HG03442 (cell line): ENCODE data around the gene CLEC3B.
"Not testable (repeated sequence)": the region's sequence is repeated elsewhere in the genome, so short reads cannot be mapped to it uniquely, and the experiment has no call there.

Experiments
- ATAC-seq: cut with Tn5 transposase; IDR thresholded peaks from one replicate; pipeline ENCODE4 v1.9.1; 2021; ENCODE audit warnings: mild to moderate bottlenecking, moderate library complexity; ENCODE audit not compliant: unreplicated experiment

Gene CLEC3B, protein sequence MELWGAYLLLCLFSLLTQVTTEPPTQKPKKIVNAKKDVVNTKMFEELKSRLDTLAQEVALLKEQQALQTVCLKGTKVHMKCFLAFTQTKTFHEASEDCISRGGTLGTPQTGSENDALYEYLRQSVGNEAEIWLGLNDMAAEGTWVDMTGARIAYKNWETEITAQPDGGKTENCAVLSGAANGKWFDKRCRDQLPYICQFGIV

GRCh38 chr3:45026038-45026437, at the start of gene CLEC3B:
Gene CLEC3B, plus strand, starts transcription at chr3:45026303. Its CDS starts 60 bp downstream, at chr3:45026363.
- ATAC-seq: no peak

DNA sequence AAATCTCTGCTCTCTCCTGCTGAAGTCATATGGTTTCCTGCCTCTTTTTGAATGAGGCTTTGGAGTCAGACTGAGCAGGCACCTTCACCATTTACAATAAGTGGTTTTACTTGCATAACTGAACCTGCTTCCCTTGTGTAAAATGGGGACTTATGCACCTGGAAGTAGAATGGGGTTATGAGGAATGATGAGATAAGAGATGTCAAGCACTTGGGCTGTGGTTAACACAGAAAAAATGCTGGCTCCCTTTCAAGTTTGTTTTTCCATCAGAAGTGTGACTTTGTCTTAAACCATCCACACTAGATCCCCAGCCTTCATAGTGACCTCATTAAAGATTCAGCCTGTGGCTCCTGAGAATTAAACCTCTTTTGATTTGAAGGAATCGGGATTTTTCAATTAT, 44.9 kb upstream of the CLEC3B start:
- no peak for ATAC-seq

DNA sequence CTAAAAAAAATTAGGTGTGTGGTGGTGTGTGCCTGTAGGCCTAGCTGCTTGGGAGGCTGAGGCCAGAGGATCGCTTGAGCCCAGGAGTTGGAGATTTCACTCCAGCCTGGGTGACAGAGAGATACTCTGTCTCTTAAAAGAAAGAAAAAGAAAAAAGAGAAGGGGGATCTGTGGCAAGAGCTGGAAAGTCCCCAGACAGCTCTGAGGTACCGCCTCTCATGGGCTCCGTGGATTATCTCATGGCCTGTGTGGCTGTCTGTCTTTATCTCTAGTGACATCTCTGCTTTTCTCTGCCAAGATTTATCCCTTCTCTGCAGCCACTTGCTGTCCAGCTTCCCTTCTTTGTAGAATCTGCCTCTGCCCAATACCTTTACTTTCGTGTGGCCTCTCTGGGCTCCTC, 44.4 kb upstream of the CLEC3B start:
- ATAC-seq: no peak

GRCh38 chr3:44982817-44983216, 43.3 kb upstream of the CLEC3B start:
- no peak for ATAC-seq

- no peak for ATAC-seq
These were observed 42.6 kb upstream of the CLEC3B start for GRCh38 chr3:44983484-44983941.

DNA sequence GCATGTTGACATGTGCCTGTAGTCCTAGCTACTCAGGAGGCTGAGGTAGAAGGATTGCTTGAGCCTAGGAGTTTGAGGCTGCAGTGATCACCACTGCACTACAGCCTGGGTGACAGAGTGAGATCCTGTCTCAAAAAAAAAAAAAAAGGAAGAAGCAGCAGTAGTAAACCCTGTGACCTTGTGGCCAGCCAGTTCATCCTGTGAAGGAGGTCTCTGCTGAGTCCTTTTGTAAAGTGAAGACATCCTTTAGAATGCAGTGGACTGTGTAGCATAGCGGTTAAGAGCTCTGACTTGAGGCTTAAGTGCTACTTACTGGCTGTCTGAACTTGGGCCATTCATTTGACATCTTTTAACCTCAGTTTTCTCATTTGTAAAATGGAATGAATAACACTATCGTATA, 41.8 kb upstream of the CLEC3B start:
- ATAC-seq: no peak

- not testable (repeated sequence) for ATAC-seq
These were observed 39.8 kb upstream of the CLEC3B start for GRCh38 chr3:44986330-44986729.

DNA sequence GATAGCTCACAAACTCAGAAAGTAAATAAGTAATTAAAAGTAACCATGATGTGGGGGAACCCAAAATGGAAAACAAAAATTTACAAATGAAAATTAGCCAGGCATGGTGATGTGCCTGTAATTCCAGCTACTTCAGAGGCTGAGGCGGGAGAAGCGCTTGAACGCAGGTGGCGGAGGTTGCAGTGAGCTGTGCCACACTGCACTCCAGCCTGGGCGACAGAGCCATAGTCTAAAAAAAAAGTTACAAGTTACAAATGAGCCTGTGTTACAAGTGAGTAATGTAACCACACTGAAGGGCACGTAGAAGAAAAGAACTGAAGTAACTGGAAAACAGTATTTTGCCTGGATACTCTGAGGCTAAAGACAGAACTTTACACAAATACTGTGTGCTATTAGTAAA, 38.8 kb upstream of the CLEC3B start:
- no peak for ATAC-seq

GRCh38 chr3:44988073-44988472, 38.0 kb upstream of the CLEC3B start:
- ATAC-seq: no peak

DNA sequence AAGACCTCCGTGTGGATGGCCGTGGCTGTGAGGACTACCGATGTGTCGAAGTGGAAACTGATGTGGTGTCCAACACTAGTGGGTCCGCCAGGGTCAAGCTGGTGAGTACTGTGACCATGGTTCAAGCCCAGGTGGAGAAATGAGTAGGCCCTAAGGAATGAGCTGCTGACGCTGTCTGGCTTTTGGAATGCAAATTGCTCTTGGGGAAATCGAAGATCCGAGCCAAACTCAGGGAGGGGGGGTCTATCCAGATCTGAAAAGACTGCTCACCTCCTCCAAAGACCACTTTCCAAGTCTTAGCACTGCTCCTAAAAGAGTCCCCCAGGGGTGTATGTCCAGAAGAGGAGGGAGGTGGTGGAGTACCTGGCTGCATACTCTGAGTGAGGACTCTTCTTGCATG, 37.0 kb upstream of the CLEC3B start:
- ATAC-seq: no peak

DNA sequence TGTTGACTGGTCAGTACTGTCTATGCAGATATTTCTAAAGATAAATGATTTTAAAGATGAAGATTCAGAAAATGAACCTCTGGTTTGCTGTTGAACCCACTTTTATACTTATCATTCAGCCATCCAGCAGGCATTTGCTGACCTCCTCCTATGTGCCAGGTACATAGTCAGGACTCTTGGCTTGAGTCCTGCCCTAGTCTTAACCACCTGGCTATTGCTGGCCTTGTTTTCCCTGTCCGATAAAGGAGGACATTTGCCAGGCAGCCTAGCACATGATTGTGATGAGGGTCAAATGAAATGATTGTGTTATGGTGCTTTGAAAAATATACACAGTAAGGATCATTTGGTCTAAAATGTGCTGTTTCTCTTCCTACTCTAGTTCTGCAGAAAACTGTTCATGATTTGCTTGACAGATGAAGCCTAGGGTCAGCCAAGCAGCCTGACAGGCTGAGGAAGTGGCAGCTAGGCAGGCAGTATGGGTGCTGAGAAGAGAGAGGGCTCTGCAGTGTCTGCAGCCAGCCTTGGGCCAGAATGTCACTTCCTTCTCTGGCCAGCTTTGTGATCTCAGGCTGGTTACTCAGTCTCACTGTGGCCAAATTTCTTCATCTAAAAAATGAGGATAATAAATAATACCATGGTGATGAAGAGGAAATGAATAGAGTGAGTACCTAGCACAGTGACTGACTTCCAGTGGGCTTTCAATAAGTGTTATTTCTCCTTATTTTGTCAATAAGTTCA, 36.3 kb upstream of the CLEC3B start:
- no peak for ATAC-seq

DNA sequence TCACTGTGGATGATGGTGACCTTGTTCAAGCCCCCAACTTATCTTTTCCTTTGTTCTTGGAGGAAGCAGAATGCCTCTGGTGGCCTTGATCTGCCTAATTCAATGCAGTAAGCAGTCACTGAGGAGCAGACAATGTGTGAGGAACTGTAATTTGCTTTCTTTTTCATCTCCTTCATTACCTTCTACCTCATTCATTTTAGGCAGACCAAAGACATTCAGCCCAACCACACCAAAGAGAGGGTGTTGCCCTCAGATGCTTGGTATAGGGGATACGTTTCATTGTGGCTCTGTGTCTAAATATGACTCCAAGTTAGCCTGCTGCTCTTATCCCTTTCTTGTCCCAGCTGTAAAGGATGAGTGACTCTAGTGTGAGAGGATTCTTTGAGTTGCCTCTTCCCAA, 34.8 kb upstream of the CLEC3B start:
- no peak for ATAC-seq

- no peak for ATAC-seq
These were observed 33.3 kb upstream of the CLEC3B start for GRCh38 chr3:44992555-44993470.

DNA sequence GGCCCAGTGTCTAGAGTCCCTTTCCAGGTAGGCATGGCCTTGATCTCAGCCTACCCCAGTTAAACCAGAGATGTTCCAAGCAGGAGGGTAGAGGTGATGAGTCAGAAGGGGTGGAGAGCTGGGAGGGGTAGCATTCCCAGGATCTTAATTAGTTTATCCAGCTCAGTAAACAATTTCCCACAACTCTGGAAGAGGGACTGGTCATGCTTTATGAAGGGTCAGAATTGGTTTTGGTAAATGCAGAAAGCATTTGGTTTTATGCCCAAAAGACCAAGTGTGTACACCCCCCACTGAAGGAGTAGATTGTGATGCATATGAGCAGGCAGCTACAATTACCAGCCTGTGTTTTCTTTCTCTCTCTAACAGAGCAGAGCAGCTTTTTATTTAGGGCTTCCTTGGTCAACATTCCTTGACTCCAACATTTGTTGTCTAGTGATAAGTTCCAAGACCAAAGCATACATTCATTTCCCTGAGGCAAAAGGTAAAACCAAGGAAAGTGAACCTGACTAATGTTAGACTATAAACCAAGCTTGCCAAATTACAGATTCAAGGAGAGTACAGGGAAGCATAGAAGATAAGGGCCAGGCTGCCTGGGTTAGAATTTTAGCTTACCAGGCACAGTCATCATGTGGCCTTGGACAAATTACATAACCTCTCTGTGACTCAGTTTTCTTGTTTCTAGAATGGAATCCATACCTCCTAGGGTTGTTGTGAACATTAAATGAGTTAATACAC, 32.5 kb upstream of the CLEC3B start:
- no peak for ATAC-seq

- no peak for ATAC-seq
These were observed 30.8 kb upstream of the CLEC3B start for GRCh38 chr3:44995142-44995770.

DNA sequence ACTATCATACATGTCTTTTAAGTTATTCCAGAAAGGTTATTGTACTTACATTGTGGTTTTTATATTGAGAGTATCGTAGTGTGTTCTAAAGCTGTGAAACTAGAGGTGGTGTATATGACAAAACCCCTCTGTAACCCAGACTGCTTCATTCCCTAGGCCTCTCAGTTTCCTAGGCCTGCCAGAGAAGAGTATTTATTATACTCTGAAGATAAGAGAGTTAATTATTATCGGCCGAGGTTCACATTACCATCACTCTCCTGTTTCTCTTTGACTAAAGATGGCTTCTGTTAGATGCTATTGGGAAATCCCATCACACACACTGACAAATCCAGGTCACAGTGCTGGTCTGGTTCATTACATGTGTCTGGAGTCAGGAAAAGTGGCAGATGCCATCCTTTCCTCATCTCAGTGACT, 29.5 kb upstream of the CLEC3B start:
- ATAC-seq: no peak

DNA sequence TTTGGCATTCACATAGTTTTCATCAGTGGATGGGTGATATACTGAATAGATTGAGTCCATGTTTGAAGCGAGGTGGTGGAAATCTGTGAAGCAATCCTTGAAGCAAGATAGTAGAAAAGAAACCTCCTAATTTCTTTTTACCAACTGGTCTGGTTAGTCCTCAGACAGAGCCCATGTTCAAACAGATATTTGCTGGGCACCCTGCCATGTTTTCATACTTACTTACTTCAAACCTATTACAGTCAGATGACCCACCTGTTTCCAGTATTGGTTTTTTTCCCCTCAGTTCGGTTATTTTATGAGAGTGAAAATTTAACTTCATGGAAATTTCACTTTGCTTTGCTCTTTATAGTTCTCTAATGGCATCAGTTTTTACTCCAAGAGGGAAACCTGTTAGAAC, 26.3 kb upstream of the CLEC3B start:
- ATAC-seq: no peak

DNA sequence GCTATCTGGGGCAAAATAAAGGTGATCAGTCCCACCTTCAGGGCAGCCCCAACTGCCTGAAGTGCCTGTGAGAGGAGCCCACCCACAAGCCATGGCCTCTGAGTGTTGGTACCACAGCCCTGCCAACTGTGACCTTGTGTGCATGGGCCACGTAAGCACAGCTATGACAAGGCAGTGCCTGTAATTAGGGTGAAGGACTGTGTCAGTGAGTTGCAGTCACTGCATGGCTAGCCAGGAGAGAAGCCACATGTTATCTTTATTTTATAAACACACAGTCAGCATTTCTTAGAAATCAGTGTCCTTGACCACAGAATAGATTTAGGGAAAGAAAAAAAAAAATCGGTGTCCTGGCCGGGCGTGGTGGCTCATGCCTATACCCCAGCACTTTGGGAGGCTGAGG, 25.3 kb upstream of the CLEC3B start:
- ATAC-seq: no peak

- no peak for ATAC-seq
These were observed 24.4 kb upstream of the CLEC3B start for GRCh38 chr3:45001738-45002137.

GRCh38 chr3:45002139-45002660, 23.9 kb upstream of the CLEC3B start:
- no peak for ATAC-seq
